ENCODE results near the gene GK2.

DNA sequence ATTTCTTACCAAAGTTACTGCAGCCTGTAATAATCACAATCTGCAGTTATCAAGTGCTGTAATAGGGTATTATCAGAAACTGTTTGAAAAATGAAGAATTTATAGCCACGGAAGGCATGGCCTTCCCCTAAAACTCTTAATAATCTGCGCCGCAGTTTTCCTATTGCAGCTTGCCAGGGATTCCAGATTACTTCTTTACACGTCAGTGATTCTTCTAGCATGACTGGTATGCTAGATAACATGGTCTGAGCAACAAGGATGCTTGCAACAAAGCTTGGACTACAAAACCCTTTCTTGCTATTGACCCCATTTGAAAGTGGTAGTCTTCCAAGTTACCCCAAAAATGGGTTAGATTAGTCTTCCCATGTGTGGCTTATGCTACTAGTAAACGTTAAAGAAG lies 47.2 kb upstream of the GK2 start:
- TF ChIP-seq POLR2A (IDR thresholded peaks at IDR 0.05; ENCODE audit: low read length) (no peak), GATA1 (IDR thresholded peaks at IDR 0.05; ENCODE audit: low read depth, low read length) (no peak)

Measured in erythroblast (primary cell).